Loucy (cell line): Measurements from ENCODE around the gene SMOC1.

Source experiments
- H2AFZ ChIP-seq: fragments of 200-600 bp; sonication (generic); 2 replicates; pipeline ENCODE4 v1.6.0; 2016; ENCODE audit warnings: antibody characterized with exemption, mild to moderate bottlenecking, low read length, moderate library complexity
- H3F3A ChIP-seq: fragments of 200-600 bp; 2 replicates; pipeline ENCODE4 v1.6.0; 2016; ENCODE audit warnings: antibody characterized with exemption, low read depth, mild to moderate bottlenecking
- H3K27me3 ChIP-seq: fragments of 200-600 bp; sonication (generic); 2 replicates; pipeline ENCODE4 v1.6.1; 2014; ENCODE audit warnings: low read length, mild to moderate bottlenecking; ENCODE audit not compliant: insufficient read depth, poor library complexity, severe bottlenecking
- H3K36me3 ChIP-seq: fragments of 200-600 bp; sonication (generic); 2 replicates; pipeline ENCODE4 v1.6.1; 2016; ENCODE audit warnings: low read length; ENCODE audit not compliant: insufficient read depth
- H3K4me1 ChIP-seq: fragments of 200-600 bp; sonication (generic); 2 replicates; pipeline ENCODE4 v1.5.1; 2014; ENCODE audit warnings: low read length, mild to moderate bottlenecking; ENCODE audit not compliant: insufficient read depth, poor library complexity, severe bottlenecking
- H3K4me2 ChIP-seq: fragments of 200-600 bp; sonication (generic); 2 replicates; pipeline ENCODE4 v1.6.0; 2014; ENCODE audit warnings: antibody characterized with exemption, low read length, low read depth, mild to moderate bottlenecking; ENCODE audit not compliant: poor library complexity, severe bottlenecking
- H3K4me3 ChIP-seq: fragments of 200-600 bp; sonication (generic); 2 replicates; pipeline ENCODE4 v1.5.1; 2014; ENCODE audit warnings: low read length, mild to moderate bottlenecking, mixed read lengths; ENCODE audit not compliant: poor library complexity, severe bottlenecking
- H3K79me2 ChIP-seq: fragments of 200-600 bp; sonication (generic); 2 replicates; pipeline ENCODE4 v1.6.1; 2014; ENCODE audit warnings: low read length; ENCODE audit not compliant: insufficient read depth
- H3K9ac ChIP-seq: fragments of 200-600 bp; sonication (generic); 2 replicates; pipeline ENCODE4 v1.6.0; 2014; ENCODE audit warnings: mild to moderate bottlenecking, low read depth, low read length, moderate library complexity; ENCODE audit not compliant: poor library complexity, severe bottlenecking
- H3K9me2 ChIP-seq: fragments of 200-600 bp; sonication (generic); replicated peaks from 2 replicates; pipeline ENCODE4 v1.6.1; 2016; ENCODE audit warnings: low read depth, low read length, mixed read lengths
- H3K9me3 ChIP-seq: fragments of 200-600 bp; sonication (generic); 2 replicates; pipeline ENCODE4 v1.6.1; 2014; ENCODE audit warnings: mild to moderate bottlenecking, antibody characterized with exemption, low read length, low read depth; ENCODE audit not compliant: insufficient read depth
- H4K20me1 ChIP-seq: fragments of 200-600 bp; sonication (generic); 2 replicates; pipeline ENCODE4 v1.6.0; 2014; ENCODE audit warnings: antibody characterized with exemption, low read length, mild to moderate bottlenecking; ENCODE audit not compliant: insufficient read depth, poor library complexity, severe bottlenecking
- CTCF ChIP-seq: fragments of 200-600 bp; sonication (generic); conservative IDR thresholded peaks from 2 replicates; pipeline ENCODE4 v1.5.1; 2014; ENCODE audit warnings: mild to moderate bottlenecking, antibody characterized with exemption, low read length
- EZH2phosphoT487 ChIP-seq: fragments of 200-600 bp; IDR thresholded peaks from 2 replicates; pipeline ENCODE4 v1.6.1; 2018; ENCODE audit warnings: antibody characterized with exemption, mild to moderate bottlenecking, moderate library complexity, borderline replicate concordance

Gene SMOC1

GRCh38 chr14:69999261-69999674, 120.1 kb downstream of the SMOC1 start:
- Histone ChIP-seq H3K9ac (no peak overlapping the region), H3K36me3 (no peaks in the 10 kb centered on the region)
- no peak for TF ChIP-seq CTCF
- no peak for TF ChIP-seq EZH2phosphoT487

GRCh38 chr14:70000601-70001000, 121.4 kb downstream of the SMOC1 start:
- Histone ChIP-seq H4K20me1 (no peaks in the 10 kb centered on the region), H3K27me3 (no peaks in the 10 kb centered on the region), H3K4me2 (no peak overlapping the region), H3K9me2 (no peaks in the 10 kb centered on the region), H2AFZ (no peak overlapping the region), H3F3A (no peaks in the 10 kb centered on the region), H3K4me3 (no peak overlapping the region), H3K36me3 (no peaks in the 10 kb centered on the region), H3K9me3 (no peaks in the 10 kb centered on the region), H3K79me2 (no peaks in the 10 kb centered on the region), H3K9ac (no peak overlapping the region), H3K4me1 (no peaks in the 10 kb centered on the region)
- no peak for TF ChIP-seq EZH2phosphoT487
- no peak for TF ChIP-seq CTCF

More at GRCh38 chr14:69999261-69999674, 120.1 kb downstream of the SMOC1 start:
- no peak overlapping the region for H2AFZ ChIP-seq
- no peaks in the 10 kb centered on the region for H3K9me2 ChIP-seq
- H3K4me2 ChIP-seq = no peak overlapping the region
- no peaks in the 10 kb centered on the region for H3K27me3 ChIP-seq
- H3F3A ChIP-seq = no peaks in the 10 kb centered on the region
- H3K4me3 ChIP-seq = no peak overlapping the region
- H3K4me1 ChIP-seq = no peaks in the 10 kb centered on the region
- H3K79me2 ChIP-seq = no peaks in the 10 kb centered on the region
- no peaks in the 10 kb centered on the region for H4K20me1 ChIP-seq
- H3K9me3 ChIP-seq = no peaks in the 10 kb centered on the region

GRCh38 chr14:70002589-70003346, 123.6 kb downstream of the SMOC1 start:
- H4K20me1 ChIP-seq = no peaks in the 10 kb centered on the region
- H3K79me2 ChIP-seq = no peaks in the 10 kb centered on the region

More at GRCh38 chr14:70002589-70003346, 123.6 kb downstream of the SMOC1 start:
- no peaks in the 10 kb centered on the region for H3K9me2 ChIP-seq
- no peak overlapping the region for H2AFZ ChIP-seq
- TF ChIP-seq EZH2phosphoT487 = no peak
- TF ChIP-seq CTCF = no peak
- H3K9me3 ChIP-seq = no peaks in the 10 kb centered on the region
- no peaks in the 10 kb centered on the region for H3F3A ChIP-seq
- no peak overlapping the region for H3K4me2 ChIP-seq
- no peak overlapping the region for H3K9ac ChIP-seq
- H3K27me3 ChIP-seq = no peaks in the 10 kb centered on the region
- no peak overlapping the region for H3K4me3 ChIP-seq
- no peaks in the 10 kb centered on the region for H3K36me3 ChIP-seq
- no peaks in the 10 kb centered on the region for H3K4me1 ChIP-seq
